Hair follicle dermal papilla cell (primary cell): ENCODE measurements around the gene MDC1. TPM values are rescaled to one million over a fixed set of nuclear protein-coding genes. Genes with fewer than 3 reads are reported as not detected.

Source experiments
- small RNA-seq: library from RNA; depleted of rRNA; stranded (forward); fragments of <200 nt; gene quantifications from one replicate; pipeline ENCODE3, GENCODE V24; 2012
- total RNA-seq: library from RNA; depleted of rRNA; stranded (reverse); fragments of >200 nt; gene quantifications from 2 replicates; pipeline ENCODE4 v1.2.3, GENCODE V29; 2012

MDC1 gene
- 6.5 and 8.5 TPM in 2 replicates for total RNA-seq

GRCh38 chr6:30717129-30717844 lies at the start of gene MDC1:
MDC1 (minus strand) TSS chr6:30717281; CDS start chr6:30715175, 2,106 bp downstream.

GRCh38 chr6:30744054-30744805 lies 27.1 kb upstream of the MDC1 start, which contains the start of gene IER3:
IER3 (minus strand) TSS chr6:30744547; CDS start chr6:30744518, 29 bp downstream.

GRCh38 chr6:30742316-30743098 lies 25.4 kb upstream of the MDC1 start, which contains the start of gene FLOT1:
FLOT1 (minus strand) TSS chr6:30742687; CDS start chr6:30742189, 498 bp downstream.

GRCh38 chr6:30719791-30720737 lies 3.0 kb upstream of the MDC1 start, which contains the start of gene TUBB:
TUBB (plus strand) TSS chr6:30720352; CDS start chr6:30720507, 155 bp downstream.

GRCh38 chr6:30690403-30691207 lies 26.5 kb downstream of the MDC1 start, which contains the start of gene NRM:
NRM (minus strand) TSS chr6:30690984; CDS start chr6:30690974, 10 bp downstream.

GRCh38 chr6:30686009-30686907 lies 30.8 kb downstream of the MDC1 start, which contains the start of gene PPP1R18:
PPP1R18 (minus strand) TSS chr6:30686645; CDS start chr6:30686018, 627 bp downstream.

GRCh38 chr6:30672445-30673253 lies 44.4 kb downstream of the MDC1 start, which contains the start of gene DHX16:
DHX16 (minus strand) TSS chr6:30673006; CDS start chr6:30672841, 165 bp downstream.

Small RNA genes lying within 50 kb of the gene (small RNA-seq; reads per million reads assigned to genes)
- gene RF00019 (not detected), gene RN7SL353P (not detected)

Other genes with a start within 250 kb of the MDC1 start
- gene HLA-E, start 227.8 kb downstream of the MDC1 start, total RNA-seq: 272 and 292 TPM in 2 replicates
- 48.4 and 59.3 TPM in 2 replicates for gene GNL1, start 160.8 kb downstream of the MDC1 start, total RNA-seq
- 7.2 and 8.8 TPM in 2 replicates for gene PRR3, start 160.0 kb downstream of the MDC1 start, total RNA-seq
- gene ABCF1, start 145.8 kb downstream of the MDC1 start, total RNA-seq: 42.2 and 46.0 TPM in 2 replicates
- gene PPP1R10, start 100.0 kb downstream of the MDC1 start, total RNA-seq: 26.8 and 34.5 TPM in 2 replicates
- gene MRPS18B, start 99.4 kb downstream of the MDC1 start, total RNA-seq: 70.2 and 80.8 TPM in 2 replicates
- gene ATAT1, start 90.4 kb downstream of the MDC1 start, total RNA-seq: 3.2 and 5.1 TPM in 2 replicates
- gene C6orf136, start 70.1 kb downstream of the MDC1 start, total RNA-seq: 3.3 and 4.2 TPM in 2 replicates
- gene DHX16, start 44.3 kb downstream of the MDC1 start, total RNA-seq: 26.4 and 29.7 TPM in 2 replicates
- 95.6 and 113 TPM in 2 replicates for gene PPP1R18, start 30.6 kb downstream of the MDC1 start, total RNA-seq
- gene NRM, start 26.3 kb downstream of the MDC1 start, total RNA-seq: 2.9 and 5.1 TPM in 2 replicates
- gene TUBB, start 3.1 kb upstream of the MDC1 start, total RNA-seq: 662 and 771 TPM in 2 replicates
- gene FLOT1, start 25.4 kb upstream of the MDC1 start, total RNA-seq: 125 and 132 TPM in 2 replicates
- 50.6 and 67.5 TPM in 2 replicates for gene IER3, start 27.3 kb upstream of the MDC1 start, total RNA-seq
- gene DDR1, start 167.2 kb upstream of the MDC1 start, total RNA-seq: 13.8 and 15.5 TPM in 2 replicates
- gene GTF2H4, start 190.9 kb upstream of the MDC1 start, total RNA-seq: 10.1 and 11.8 TPM in 2 replicates
- gene VARS2, start 197.0 kb upstream of the MDC1 start, total RNA-seq: 21.7 and 24.8 TPM in 2 replicates
- gene SFTA2, start 214.9 kb upstream of the MDC1 start, total RNA-seq: not detected in 2 replicates
- not detected in 2 replicates for gene MUCL3, start 223.7 kb upstream of the MDC1 start, total RNA-seq